H1 (cell line): Measurements from ENCODE around the gene HDAC9. TPM values are rescaled to one million over a fixed set of nuclear protein-coding genes. Genes with fewer than 3 reads are reported as not detected.

Source experiments
- CTCF ChIA-PET: fragments of 300-600 bp; sonication (Branson Sonifier 250); formaldehyde crosslinking; loops from one replicate; lab custom pipeline; 2021; ENCODE audit not compliant: partially characterized antibody; lab: Charles Lee
- POLR2A ChIA-PET: fragments of 300-600 bp; sonication (Branson Sonifier 250); formaldehyde crosslinking; loops from one replicate; lab custom pipeline; 2021; ENCODE audit warnings: inconsistent platforms; ENCODE audit not compliant: partially characterized antibody; lab: Charles Lee
- DNase-seq, 2 experiments: peaks; one replicate each; pipeline versions ENCODE4 v3.0.0 to v3.0.0-alpha.2; 2010 to 2022; ENCODE audit warnings: low spot score in 2 of 2, low read depth in 1 of 2, mixed read lengths in 1 of 2
- FAIRE-seq: peaks from 2 replicates; lab custom pipeline; 2011; peaks lifted over from hg19 to GRCh38; lab: Jason Lieb, UNC
- H2AFZ ChIP-seq: 2 replicates; pipeline ENCODE4 v1.8.1; 2012; ENCODE audit warnings: low read length, inconsistent platforms
- H2AK5ac ChIP-seq: 2 replicates; pipeline ENCODE4 v1.6.1; 2013; ENCODE audit warnings: low read depth, low read length
- H2BK120ac ChIP-seq: replicated peaks from 2 replicates; pipeline ENCODE3; 2013; ENCODE audit warnings: low read depth, low read length, inconsistent platforms
- H2BK12ac ChIP-seq: 2 replicates; pipeline ENCODE4 v1.6.1; 2013; ENCODE audit warnings: low read depth, low read length
- H2BK15ac ChIP-seq: 2 replicates; pipeline ENCODE4 v1.6.1; 2013; ENCODE audit warnings: low read length
- H2BK20ac ChIP-seq: 2 replicates; pipeline ENCODE4 v1.6.1; 2013; ENCODE audit warnings: low read length
- H2BK5ac ChIP-seq: 2 replicates; pipeline ENCODE4 v1.6.1; 2013; ENCODE audit warnings: low read depth, low read length
- H3K14ac ChIP-seq: 2 replicates; pipeline ENCODE4 v1.6.1; 2013; ENCODE audit warnings: inconsistent platforms; ENCODE audit not compliant: insufficient read length
- H3K18ac ChIP-seq: 2 replicates; pipeline ENCODE4 v1.6.1; 2013; ENCODE audit warnings: low read length; ENCODE audit errors: extremely low read depth
- H3K23ac ChIP-seq: 2 replicates; pipeline ENCODE4 v1.6.1; 2013; ENCODE audit warnings: inconsistent platforms; ENCODE audit not compliant: insufficient read length
- H3K23me2 ChIP-seq: 2 replicates; pipeline ENCODE4 v1.6.1; 2013; ENCODE audit warnings: low read depth, low read length
- H3K27ac ChIP-seq: 2 replicates; pipeline ENCODE4 v1.6.1; 2011; ENCODE audit warnings: low read depth, low read length, inconsistent platforms
- H3K27me3 ChIP-seq, 4 experiments: replicated peaks in 1 of 4; 1 replicate in 1 of 4; 2 replicates in 3 of 4; pipeline versions ENCODE4 v1.6.1 to v1.8.1; 2011 to 2013; ENCODE audit warnings: low read length in 3 of 4, mild to moderate bottlenecking in 3 of 4, inconsistent platforms in 2 of 4, mixed read lengths in 2 of 4, moderate library complexity in 1 of 4; ENCODE audit not compliant: control insufficient read depth in 3 of 4, insufficient read depth in 3 of 4; ENCODE audit errors: extremely low read depth in 1 of 4
- H3K36me3 ChIP-seq, 4 experiments: 2 replicates each; pipeline versions ENCODE4 v1.6.1 to v1.8.1; 2011 to 2013; ENCODE audit warnings: mild to moderate bottlenecking in 4 of 4, low read length in 3 of 4, moderate library complexity in 2 of 4, control low read depth in 1 of 4, inconsistent platforms in 1 of 4; ENCODE audit not compliant: insufficient read depth in 4 of 4, control insufficient read depth in 2 of 4
- H3K4ac ChIP-seq: replicated peaks from 2 replicates; pipeline ENCODE3; 2013; ENCODE audit warnings: low read length, low read depth, mixed read lengths, inconsistent platforms; ENCODE audit not compliant: insufficient read length
- H3K4me1 ChIP-seq, 4 experiments: replicated peaks in 1 of 4; 1 replicate in 1 of 4; 2 replicates in 3 of 4; pipeline versions ENCODE4 v1.6.1 to v1.8.1; 2011 to 2013; ENCODE audit warnings: low read length in 3 of 4, inconsistent platforms in 2 of 4, mixed read lengths in 1 of 4; ENCODE audit not compliant: insufficient read depth in 4 of 4, control insufficient read depth in 3 of 4
- H3K4me2 ChIP-seq, 2 experiments: 2 replicates each; pipeline versions ENCODE4 v1.6.1 to v1.8.1; 2011 to 2013; ENCODE audit warnings: low read depth in 2 of 2, low read length in 2 of 2, control low read depth in 1 of 2, inconsistent platforms in 1 of 2, mild to moderate bottlenecking in 1 of 2; ENCODE audit not compliant: insufficient read depth in 1 of 2
- H3K4me3 ChIP-seq, 4 experiments: fragments of 200-600, 300-600 bp in 1 of 4; sonication (generic), shearing (Covaris generic), sonication (Bioruptor Twin) in 1 of 4; 2 replicates each; pipeline versions ENCODE4 v1.5.1 to v1.8.1; 2011 to 2016; ENCODE audit warnings: low read length in 4 of 4, low read depth in 3 of 4, control low read depth in 2 of 4, inconsistent platforms in 2 of 4, mild to moderate bottlenecking in 2 of 4, mixed read lengths in 1 of 4, moderate library complexity in 1 of 4; ENCODE audit not compliant: insufficient read depth in 2 of 4; ENCODE audit errors: extremely low read depth in 1 of 4
- H3K56ac ChIP-seq: replicated peaks from 2 replicates; pipeline ENCODE3; 2013; ENCODE audit warnings: low read depth, mild to moderate bottlenecking, mixed read lengths, low read length, inconsistent platforms; ENCODE audit not compliant: insufficient read length
- H3K79me1 ChIP-seq: 2 replicates; pipeline ENCODE4 v1.6.1; 2013; ENCODE audit warnings: low read depth, low read length, control low read depth
- H3K79me2 ChIP-seq, 2 experiments: 2 replicates each; pipeline versions ENCODE4 v1.6.1 to v1.8.1; 2012 to 2013; ENCODE audit warnings: low read length in 2 of 2, mild to moderate bottlenecking in 2 of 2, inconsistent platforms in 1 of 2; ENCODE audit not compliant: insufficient read depth in 2 of 2, control insufficient read depth in 1 of 2
- H3K9ac ChIP-seq, 4 experiments: replicated peaks in 1 of 4; 1 replicate in 1 of 4; 2 replicates in 3 of 4; pipeline versions ENCODE4 v1.6.1 to v1.8.1; 2011 to 2013; ENCODE audit warnings: low read depth in 3 of 4, low read length in 3 of 4, control low read depth in 2 of 4, mild to moderate bottlenecking in 2 of 4, moderate library complexity in 2 of 4, inconsistent platforms in 1 of 4; ENCODE audit errors: extremely low read depth in 1 of 4
- H3K9me3 ChIP-seq, 2 experiments: 2 replicates each; pipeline versions ENCODE4 v1.6.1 to v1.8.1; 2012 to 2013; ENCODE audit warnings: mild to moderate bottlenecking in 2 of 2, moderate library complexity in 2 of 2, control low read depth in 1 of 2, inconsistent platforms in 1 of 2, low read depth in 1 of 2, low read length in 1 of 2, mixed read lengths in 1 of 2; ENCODE audit not compliant: insufficient read depth in 2 of 2
- H4K20me1 ChIP-seq, 2 experiments: replicated peaks in 1 of 2; 2 replicates each; pipeline versions ENCODE3 to v1.8.1; 2011 to 2013; ENCODE audit warnings: inconsistent platforms in 2 of 2, low read length in 2 of 2, mild to moderate bottlenecking in 1 of 2; ENCODE audit not compliant: insufficient read depth in 2 of 2, control insufficient read depth in 1 of 2
- H4K5ac ChIP-seq: 2 replicates; pipeline ENCODE4 v1.6.1; 2013; ENCODE audit warnings: low read length, low read depth, mixed read lengths, inconsistent platforms; ENCODE audit not compliant: insufficient read length
- H4K8ac ChIP-seq: 2 replicates; pipeline ENCODE4 v1.8.0; 2013; ENCODE audit warnings: mild to moderate bottlenecking, moderate library complexity, low read length, inconsistent platforms; ENCODE audit not compliant: insufficient read depth; ENCODE audit errors: extremely low read depth
- H4K91ac ChIP-seq: replicated peaks from 2 replicates; pipeline ENCODE3; 2013; ENCODE audit warnings: low read length, mixed read lengths, inconsistent platforms; ENCODE audit not compliant: insufficient read length
- BCL11A ChIP-seq, 2 experiments: IDR thresholded peaks; one replicate each; pipeline ENCODE4 v1.6.1; 2011; ENCODE audit warnings: low read depth in 2 of 2, low read length in 2 of 2, mild to moderate bottlenecking in 2 of 2
- CBX8 ChIP-seq: fragments of 300-800, 300-1000 bp; sonication (generic); IDR thresholded peaks from 2 replicates; pipeline ENCODE4 v1.7.1; 2016; ENCODE audit warnings: low read depth, low read length, borderline replicate concordance
- FOSL1 ChIP-seq: IDR thresholded peaks from 2 replicates; pipeline ENCODE4 v1.6.1; 2011; ENCODE audit warnings: mild to moderate bottlenecking, low read depth, low read length, moderate library complexity; ENCODE audit not compliant: insufficient read depth
- JUN ChIP-seq: IDR thresholded peaks from 2 replicates; pipeline ENCODE4 v1.6.1; 2011; ENCODE audit warnings: low read depth, mild to moderate bottlenecking, improper control_type of control experiment, low read length
- NRF1 ChIP-seq: IDR thresholded peaks from 2 replicates; pipeline ENCODE4 v1.6.1; 2011; ENCODE audit warnings: mild to moderate bottlenecking, low read depth, low read length, improper control_type of control experiment
- PHF8 ChIP-seq: fragments of 200-600 bp; sonication (generic); conservative IDR thresholded peaks from 2 replicates; pipeline ENCODE4 v1.7.1; 2012; ENCODE audit warnings: low read depth, mild to moderate bottlenecking, inconsistent platforms, low read length, moderate library complexity
- POU5F1 ChIP-seq: IDR thresholded peaks from 2 replicates; pipeline ENCODE4 v1.6.1; 2011; ENCODE audit warnings: low read depth, mild to moderate bottlenecking, low read length, moderate library complexity
- SIRT6 ChIP-seq: IDR thresholded peaks from one replicate; pipeline ENCODE4 v1.7.1; 2012; ENCODE audit warnings: low read length, inconsistent platforms
- SP1 ChIP-seq: IDR thresholded peaks from 2 replicates; pipeline ENCODE4 v1.6.1; 2011; ENCODE audit warnings: low read depth, low read length
- YY1 ChIP-seq: IDR thresholded peaks from 2 replicates; pipeline ENCODE4 v1.6.1; 2011; ENCODE audit warnings: low read depth, mild to moderate bottlenecking, low read length
- WGBS, 2 experiments: shearing (Covaris generic) in 1 of 2; methylation state at CpG; one replicate each; pipeline versions ENCODE4 v1.1.6 to v1.1.7; 2013 to 2015; ENCODE audit warnings: low lambda C conversion rate in 2 of 2, mixed read lengths in 2 of 2, inconsistent platforms in 1 of 2, low coverage in 1 of 2, missing lambda C conversion rate in 1 of 2; ENCODE audit not compliant: insufficient replicate concordance in 2 of 2, insufficient coverage in 1 of 2, insufficient read length in 1 of 2; ENCODE audit errors: extremely low coverage in 1 of 2, missing lambda C conversion rate in 1 of 2; 5-methylcytosine and 5-hydroxymethylcytosine counted together
- polyA plus RNA-seq, 7 experiments: library from polyadenylated mRNA; depleted of rRNA in 3 of 7; stranded (reverse) in 5 of 7; unstranded in 2 of 7; fragments of >200 nt in 5 of 7; fragments of 200-250 nt in 2 of 7; gene quantifications; 1 replicate in 5 of 7; 2 replicates in 1 of 7; 4 replicates in 1 of 7; pipeline versions ENCODE4 v1.2.1 to v1.2.3, GENCODE V29; 2011 to 2013; ENCODE audit warnings: missing spikeins in 2 of 7, mixed read lengths in 2 of 7
- total RNA-seq: library from RNA; stranded (reverse); fragmentation: NEBNext Ultra II Directional; extraction: Animal tissue kit (Norgen Biotek cat#: 25700); gene quantifications from 2 replicates; pipeline ENCODE4 v1.2.1, GENCODE V29; 2021

Gene HDAC9
- total and polyA plus RNA-seq, 2 of the 8 experiments (the other 6 are each of a cell fraction or from before 2014, with no cell fraction given) = 9.5 to 13.1 TPM

DNA sequence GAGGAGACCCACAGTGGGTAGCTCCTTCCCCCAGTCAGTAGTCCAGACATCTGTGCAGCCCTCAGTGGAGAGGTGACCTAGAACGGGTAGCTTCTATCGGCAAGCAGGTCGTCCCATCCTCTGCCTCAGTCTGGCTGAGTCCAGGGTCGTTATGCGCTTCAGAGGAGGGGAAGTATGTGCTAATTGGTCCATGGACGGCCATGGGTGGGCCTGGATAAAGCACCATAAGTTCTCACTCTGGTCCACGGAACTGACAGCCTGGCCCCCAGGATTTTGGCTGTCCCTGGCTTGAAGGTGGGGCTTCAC is 78.6 kb downstream of the HDAC9 start:
- Histone ChIP-seq H3K4ac (no peak overlapping the region), H2BK12ac (no peak overlapping the region), H3K4me3 (no peak overlapping the region), H2BK5ac (no peak overlapping the region), H3K79me2 (no peaks in the 10 kb centered on the region), H3K18ac (no peak overlapping the region), H4K5ac (no peak overlapping the region), H3K9ac (no peak overlapping the region), H3K79me1 (no peaks in the 10 kb centered on the region), H2AK5ac (no peak overlapping the region), H4K8ac (no peak overlapping the region; the same call in 1 of the 2 replicates), H2BK15ac (no peak overlapping the region), H3K27ac (no peak overlapping the region), H3K4me2 (no peak overlapping the region), H2BK20ac (no peak overlapping the region), H3K14ac (no peak overlapping the region), H3K4me1 (0 out of 7 replicates have a peak, but pooled peaks cover 0 to 3% (median 0%) of the 10 kb centered on the region in 4 experiments), H4K91ac (no peak overlapping the region), H3K23me2 (no peaks in the 10 kb centered on the region; the same call in 1 of the 2 replicates), H2AFZ (no peak overlapping the region), H4K20me1 (no peaks in the 10 kb centered on the region), H3K36me3 (no peaks in the 10 kb centered on the region), H3K56ac (no peak overlapping the region), H3K9me3 (no peaks in the 10 kb centered on the region), H2BK120ac (no peak overlapping the region), H3K23ac (no peak overlapping the region), H3K27me3 (no peaks in the 10 kb centered on the region)
- FAIRE-seq (no peak), DNase-seq (no peak)
- CTCF ChIA-PET = interaction anchor here (0.6 to 11.6 kb wide), 10 partner anchors 11 to 229 kb away, joined by 3 to 131 read pairs (median 4); no protein-coding TSS in a partner anchor
- POLR2A ChIA-PET = interaction anchor here (1.3 kb wide), 1 partner anchor 78 kb away, joined by 3 read pairs; no protein-coding TSS in a partner anchor
- WGBS, 2 experiments = 82% methylated on average over 7 of the region's 7 CpGs; no CpG with 5 or more reads in 1 of the 2 experiments
- no peak for TF ChIP-seq BCL11A (IDR thresholded peaks at IDR 0.05; ENCODE audit: low read depth in 2 of 2, low read length in 2 of 2)
- TF ChIP-seq POU5F1 = no peak
- no peak for TF ChIP-seq SP1
- TF ChIP-seq FOSL1 = no peak
- TF ChIP-seq PHF8 = no peak
- no peak for TF ChIP-seq NRF1
- no peak for TF ChIP-seq CBX8
- TF ChIP-seq SIRT6 = no peak
- TF ChIP-seq JUN = no peak
- TF ChIP-seq YY1 = no peak
